ENCODE measurements around the gene SLC30A1. TPM values are rescaled to one million over a fixed set of nuclear protein-coding genes. Genes with fewer than 3 reads are reported as not detected.

The SLC30A1 gene
- total RNA-seq, 2 experiments from 2014 or later = 3.5 to 3.9 TPM

DNA sequence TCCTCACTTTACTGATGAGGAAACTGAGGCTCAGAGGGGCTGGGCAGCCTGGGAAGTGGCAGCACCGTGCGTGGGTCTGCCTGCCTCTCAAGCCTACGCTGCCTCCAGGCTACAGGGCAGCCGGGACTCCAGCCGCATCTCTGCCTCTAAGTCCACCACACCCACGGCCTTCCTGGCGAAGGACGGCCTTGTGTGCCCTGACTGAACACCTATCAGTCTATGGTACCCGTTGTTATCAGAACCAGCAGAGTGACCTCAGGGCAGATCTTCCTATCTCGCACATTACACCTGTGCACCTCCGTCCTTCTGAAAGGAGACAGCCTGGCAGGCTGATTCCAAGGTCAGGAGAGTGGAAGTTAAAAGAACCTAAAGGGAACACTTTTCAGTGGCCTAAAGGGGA lies 35.7 kb upstream of the SLC30A1 start:
- no peak for DNase-seq
- no peaks in the 10 kb centered on the region for H3K27me3 Mint-ChIP-seq
- ChIA-PET CTCF (no interaction called here), POLR2A (no interaction called here)
- no peaks in the 10 kb centered on the region for H3K4me1 Mint-ChIP-seq (ENCODE audit: low read depth)
- H3K9me3 Mint-ChIP-seq = no peaks in the 10 kb centered on the region
- H3K36me3 Mint-ChIP-seq = no peaks in the 10 kb centered on the region
- H3K27ac Mint-ChIP-seq = no peak overlapping the region
- no peak overlapping the region for H3K4me3 Mint-ChIP-seq
- intact Hi-C loops (cut with micrococcal nuclease) = no loop called here

GRCh38 chr1:211613951-211614350 lies 35.0 kb upstream of the SLC30A1 start:
- ChIA-PET POLR2A (no interaction called here), CTCF (no interaction called here)
- no peaks in the 10 kb centered on the region for H3K9me3 Mint-ChIP-seq
- intact Hi-C loops (cut with micrococcal nuclease) = no loop called here
- H3K4me3 Mint-ChIP-seq = no peak overlapping the region
- no peak for DNase-seq
- H3K36me3 Mint-ChIP-seq = no peaks in the 10 kb centered on the region
- H3K4me1 Mint-ChIP-seq (ENCODE audit: low read depth) = no peaks in the 10 kb centered on the region
- no peaks in the 10 kb centered on the region for H3K27me3 Mint-ChIP-seq
- H3K27ac Mint-ChIP-seq = no peak overlapping the region

DNA sequence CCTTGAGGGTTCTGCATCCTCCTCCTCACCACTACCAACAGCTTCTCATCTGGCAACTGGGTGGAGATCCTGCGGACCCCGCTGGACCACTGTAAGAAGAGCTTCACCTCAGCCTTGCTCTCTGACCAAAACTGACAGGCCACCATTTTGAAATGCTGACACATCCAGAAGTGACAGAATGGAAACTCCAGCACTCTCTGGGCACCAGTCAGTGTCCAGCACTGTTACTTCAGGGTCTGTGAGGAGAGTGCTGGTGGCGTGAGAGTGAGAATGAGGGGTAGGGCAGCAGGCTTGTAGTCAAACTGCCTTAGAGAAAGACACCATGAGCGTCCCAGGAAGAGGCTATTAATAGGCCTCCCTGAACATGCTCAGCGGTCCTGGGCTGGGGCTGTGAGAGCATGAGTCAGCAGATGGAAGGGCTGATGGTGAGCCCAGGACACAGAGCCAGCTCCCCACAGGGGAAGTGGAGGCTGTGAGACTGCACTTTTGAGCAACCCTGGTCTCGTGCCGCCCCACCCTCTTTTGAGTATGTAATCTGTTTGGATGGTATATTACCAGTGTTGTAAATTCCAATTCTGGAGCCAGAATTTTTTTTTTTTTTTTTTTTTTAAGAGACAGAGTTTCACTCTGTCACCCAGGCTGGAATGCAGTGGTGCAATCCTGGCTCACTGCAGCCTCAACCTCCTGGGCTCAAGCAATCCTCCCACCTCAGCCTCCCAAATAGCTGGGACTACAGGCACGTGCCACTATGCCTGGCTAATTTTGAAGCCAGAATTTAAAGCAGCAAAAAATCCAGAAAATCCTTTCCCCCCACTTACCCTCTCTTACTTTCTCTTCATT lies 34.4 kb upstream of the SLC30A1 start:
- POLR2A ChIA-PET = no interaction called here

DNA sequence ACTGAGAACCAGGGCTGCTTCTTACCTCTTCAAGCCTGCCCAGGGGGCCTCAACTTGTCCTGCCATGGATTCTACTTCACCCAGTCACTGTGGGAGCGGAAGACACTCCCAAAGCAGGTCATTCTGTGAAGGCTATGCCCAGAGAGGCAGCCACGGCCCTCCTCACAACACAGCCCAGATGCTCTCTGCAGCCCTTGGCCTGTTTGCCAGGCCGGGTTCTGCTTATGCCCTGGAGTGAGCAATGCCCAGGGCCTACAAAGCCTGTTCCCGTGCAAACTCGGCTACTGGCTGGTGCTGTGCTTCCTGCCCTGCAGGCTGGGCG lies 33.8 kb upstream of the SLC30A1 start:
- no peak overlapping the region for H3K27ac Mint-ChIP-seq
- intact Hi-C loops (cut with micrococcal nuclease) = no loop called here
- H3K27me3 Mint-ChIP-seq = peaks cover 2% of the 10 kb centered on the region
- no peak overlapping the region for H3K4me3 Mint-ChIP-seq
- H3K9me3 Mint-ChIP-seq = no peaks in the 10 kb centered on the region
- ChIA-PET POLR2A (no interaction called here), CTCF (interaction anchor here (0.9 kb wide), 1 partner anchor 98 kb away, joined by 3 read pairs; no protein-coding TSS in a partner anchor)
- H3K4me1 Mint-ChIP-seq (ENCODE audit: low read depth) = no peaks in the 10 kb centered on the region
- DNase-seq = no peak
- H3K36me3 Mint-ChIP-seq = no peaks in the 10 kb centered on the region

More for the DNA sequence above, 34.4 kb upstream of the SLC30A1 start:
- intact Hi-C loops (cut with micrococcal nuclease) = no loop called here
- no peak for DNase-seq
- CTCF ChIA-PET = no interaction called here
- no peaks in the 10 kb centered on the region for H3K9me3 Mint-ChIP-seq
- H3K4me1 Mint-ChIP-seq (ENCODE audit: low read depth) = no peaks in the 10 kb centered on the region
- no peak overlapping the region for H3K4me3 Mint-ChIP-seq
- no peaks in the 10 kb centered on the region for H3K36me3 Mint-ChIP-seq
- H3K27ac Mint-ChIP-seq = no peak overlapping the region
- H3K27me3 Mint-ChIP-seq = no peaks in the 10 kb centered on the region

GRCh38 chr1:211611818-211612217 lies 32.9 kb upstream of the SLC30A1 start:
- H3K9me3 Mint-ChIP-seq = no peaks in the 10 kb centered on the region
- H3K27ac Mint-ChIP-seq = no peak overlapping the region
- POLR2A ChIA-PET = no interaction called here
- H3K4me3 Mint-ChIP-seq = no peak overlapping the region
- no peaks in the 10 kb centered on the region for H3K36me3 Mint-ChIP-seq
- intact Hi-C loops (cut with micrococcal nuclease) = no loop called here
- H3K4me1 Mint-ChIP-seq (ENCODE audit: low read depth) = peaks cover 4% of the 10 kb centered on the region
- peaks cover 2% of the 10 kb centered on the region for H3K27me3 Mint-ChIP-seq
- DNase-seq = no peak
- CTCF ChIA-PET = interaction anchor here (0.9 kb wide), 1 partner anchor 97 kb away, joined by 3 read pairs; no protein-coding TSS in a partner anchor

GRCh38 chr1:211610779-211611556 lies 32.0 kb upstream of the SLC30A1 start:
- intact Hi-C loops (cut with micrococcal nuclease) = no loop called here
- Mint-ChIP-seq H3K9me3 (no peaks in the 10 kb centered on the region), H3K27ac (no peak overlapping the region), H3K4me3 (no peak overlapping the region), H3K27me3 (peaks cover 2% of the 10 kb centered on the region), H3K4me1 (ENCODE audit: low read depth) (peaks cover 5% of the 10 kb centered on the region), H3K36me3 (no peaks in the 10 kb centered on the region)
- ChIA-PET POLR2A (no interaction called here), CTCF (interaction anchor here (1.1 kb wide), 1 partner anchor 44 kb away, joined by 4 read pairs; no protein-coding TSS in a partner anchor)
- DNase-seq = no peak

DNA sequence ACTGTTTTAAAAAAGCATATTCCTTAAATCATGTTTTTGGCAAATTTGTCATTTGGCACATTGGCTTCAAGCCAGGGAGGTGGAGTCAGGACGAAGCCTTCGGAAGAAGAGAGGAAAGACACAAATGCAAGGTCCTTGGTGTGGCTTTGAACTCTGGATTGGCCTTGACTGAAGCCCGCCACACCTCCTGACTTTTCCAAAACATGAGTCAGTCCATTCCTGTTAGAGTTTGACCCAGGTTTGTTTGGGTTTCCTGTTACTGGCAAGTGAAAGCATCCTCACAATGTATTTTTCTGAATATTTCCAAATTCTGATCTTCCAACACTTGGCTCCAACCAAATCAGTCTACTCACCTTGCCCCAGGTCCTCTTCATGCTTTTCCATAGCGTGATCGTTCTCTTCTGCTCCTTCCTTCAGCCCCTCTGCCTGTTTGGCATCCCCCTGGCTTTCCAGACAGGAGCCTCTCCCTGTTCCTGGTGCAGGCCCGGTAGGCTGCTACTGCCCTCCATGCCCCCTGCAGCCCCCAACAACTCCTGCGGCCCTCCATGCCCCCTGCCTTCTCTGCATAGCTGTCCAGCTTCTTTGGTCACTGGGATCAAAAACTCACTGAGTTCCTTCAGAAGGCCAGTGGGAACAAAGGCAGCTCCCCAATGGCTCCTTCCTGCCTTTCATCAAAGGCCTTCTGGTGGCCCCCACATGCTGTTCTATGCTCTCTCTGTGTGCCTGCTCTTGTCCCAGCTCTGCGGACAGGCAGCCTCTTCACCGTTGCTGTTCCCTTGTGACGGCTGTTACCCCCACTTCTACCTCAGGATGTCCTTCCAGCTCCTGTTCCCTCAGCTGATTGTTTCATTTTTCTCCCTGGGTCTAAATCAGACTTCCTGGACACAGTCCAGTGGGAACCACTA lies 30.4 kb upstream of the SLC30A1 start:
- DNase-seq = no peak
- Mint-ChIP-seq H3K36me3 (no peaks in the 10 kb centered on the region), H3K27ac (no peak overlapping the region), H3K4me3 (no peak overlapping the region), H3K4me1 (ENCODE audit: low read depth) (peaks cover 9% of the 10 kb centered on the region), H3K9me3 (no peaks in the 10 kb centered on the region), H3K27me3 (peaks cover 2% of the 10 kb centered on the region)
- CTCF ChIA-PET = no interaction called here
- POLR2A ChIA-PET = no interaction called here
- intact Hi-C loops (cut with micrococcal nuclease) = no loop called here

DNA sequence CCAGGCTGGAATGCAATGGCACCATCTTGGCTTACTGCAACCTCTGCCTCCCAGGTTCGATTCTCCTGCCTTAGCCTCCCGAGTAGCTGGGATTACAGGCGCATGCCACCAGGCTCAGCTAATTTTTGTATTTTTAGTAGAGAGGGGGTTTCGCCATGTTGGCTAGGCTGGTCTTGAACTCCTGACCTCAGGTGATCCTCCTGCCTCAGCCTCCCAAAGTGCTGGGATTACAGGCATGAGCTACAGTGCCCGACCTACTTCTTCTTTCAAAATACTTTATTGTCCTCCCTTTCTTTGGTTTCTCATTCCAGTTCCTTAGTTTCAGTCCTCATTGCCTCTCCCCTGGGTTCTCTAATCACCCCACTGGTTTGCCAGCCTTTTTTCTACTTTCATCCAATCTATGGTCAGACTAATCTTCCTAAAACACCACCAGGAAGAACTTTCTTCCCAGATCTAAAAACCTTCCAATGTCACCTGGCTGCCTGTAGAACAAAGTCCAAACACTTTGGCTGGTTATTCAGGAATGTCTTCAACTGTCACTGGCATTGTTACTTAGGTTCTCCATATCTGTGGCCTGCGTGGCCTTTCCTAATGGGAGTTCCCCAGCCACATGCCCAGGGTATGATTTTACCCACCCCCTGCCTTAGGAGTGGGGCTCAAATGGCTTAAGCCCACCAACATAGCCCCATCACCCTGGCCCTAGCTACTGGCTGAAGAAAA lies 29.0 kb upstream of the SLC30A1 start:
- Mint-ChIP-seq H3K9me3 (no peaks in the 10 kb centered on the region), H3K27me3 (peaks cover 2% of the 10 kb centered on the region), H3K36me3 (no peaks in the 10 kb centered on the region), H3K4me1 (ENCODE audit: low read depth) (peaks cover 9% of the 10 kb centered on the region), H3K4me3 (no peak overlapping the region), H3K27ac (no peak overlapping the region)
- ChIA-PET CTCF (interaction anchor here (0.6 kb wide), 1 partner anchor 8 kb away, joined by 3 read pairs; no protein-coding TSS in a partner anchor), POLR2A (no interaction called here)
- intact Hi-C loops (cut with micrococcal nuclease) = loop anchor here (1.0 kb wide), 1 partner anchor 31 kb away; no protein-coding TSS in a partner anchor
- no peak for DNase-seq

DNA sequence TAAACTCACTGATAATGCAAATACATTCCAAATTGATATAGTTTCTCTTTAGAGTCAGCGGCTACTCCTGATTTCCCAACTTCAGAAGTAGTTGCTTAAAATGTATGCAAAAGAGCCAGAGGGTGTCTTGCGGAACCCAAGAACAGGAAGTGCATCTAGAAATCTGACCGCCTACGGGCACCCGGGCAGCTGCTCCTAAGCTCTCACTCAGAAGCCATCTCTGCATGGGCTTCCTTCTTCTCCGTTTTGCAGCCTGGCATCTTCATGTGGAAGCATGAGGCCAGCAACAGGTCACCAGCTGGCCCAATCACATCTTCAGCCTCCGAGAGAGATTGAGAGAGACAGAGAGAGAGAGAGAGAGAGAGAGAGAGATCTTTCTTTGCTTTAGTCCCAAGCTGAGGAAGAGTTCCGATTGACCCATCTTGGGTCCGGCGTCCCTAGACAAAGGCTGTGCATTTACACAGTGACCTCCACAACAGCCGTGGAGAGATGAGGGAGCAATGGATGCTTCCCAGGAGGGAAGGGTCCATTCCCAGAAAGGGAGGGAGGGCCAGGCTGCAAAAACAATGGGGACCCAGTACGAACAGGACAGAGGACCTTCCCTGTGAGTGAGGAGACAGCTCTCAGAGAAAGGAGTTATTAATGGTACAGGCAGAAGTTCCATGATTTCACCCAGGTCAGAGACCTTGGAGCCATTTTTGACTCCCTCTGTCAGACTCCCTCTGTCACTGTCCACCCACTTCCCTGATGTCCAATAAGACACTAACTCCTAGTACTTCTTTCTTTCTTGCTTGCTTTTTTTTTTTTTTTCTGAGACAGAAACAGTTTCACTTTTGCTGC lies 28.2 kb upstream of the SLC30A1 start:
- peaks cover 9% of the 10 kb centered on the region for H3K4me1 Mint-ChIP-seq (ENCODE audit: low read depth)
- H3K27ac Mint-ChIP-seq = peak overlapping the region; percentile 54
- CTCF ChIA-PET = interaction anchor here (0.6 to 1.4 kb wide), 3 partner anchors 8 to 28 kb away, joined by 3 to 5 read pairs (median 3); partner anchors contain the start of gene SLC30A1
- DNase-seq = peak; percentile 40
- POLR2A ChIA-PET = no interaction called here
- intact Hi-C loops (cut with micrococcal nuclease) = loop anchor here (1.0 kb wide), 1 partner anchor 30 kb away; no protein-coding TSS in a partner anchor
- H3K27me3 Mint-ChIP-seq = peaks cover 3% of the 10 kb centered on the region
- no peaks in the 10 kb centered on the region for H3K36me3 Mint-ChIP-seq
- peak overlapping the region; percentile 64 for H3K4me3 Mint-ChIP-seq
- no peaks in the 10 kb centered on the region for H3K9me3 Mint-ChIP-seq

DNA sequence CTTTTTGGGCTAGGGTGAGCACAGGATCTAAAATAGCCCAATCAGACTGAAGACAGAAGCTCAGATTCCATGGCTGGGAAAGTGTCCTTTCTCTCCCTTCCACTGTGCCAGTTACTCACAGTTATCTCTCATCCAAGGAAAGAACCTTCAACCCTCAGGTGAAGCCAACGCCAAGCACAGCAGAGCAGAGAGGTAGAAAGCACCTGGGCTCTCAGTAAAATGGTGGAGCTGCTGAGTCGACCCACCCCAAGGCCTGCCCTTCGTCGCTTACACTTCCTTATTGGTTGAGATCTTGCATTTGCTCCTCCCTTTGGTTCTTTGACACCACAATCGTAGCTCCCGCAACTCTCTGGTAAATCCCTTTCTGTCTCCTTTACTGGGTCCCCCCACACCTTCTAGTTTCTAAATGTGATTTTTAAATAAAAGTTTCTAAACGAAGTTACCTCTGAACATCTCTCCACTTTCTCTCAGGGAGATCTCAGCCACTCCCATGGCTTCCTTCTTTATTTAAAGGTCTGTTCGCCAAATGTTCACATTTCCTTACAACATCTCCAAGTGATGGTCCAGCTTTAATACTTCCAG lies 27.5 kb upstream of the SLC30A1 start:
- CTCF ChIA-PET = interaction anchor here (1.0 to 1.4 kb wide), 2 partner anchors 10 to 27 kb away, joined by 3 to 5 read pairs; partner anchors contain the start of gene SLC30A1
- POLR2A ChIA-PET = no interaction called here
- Mint-ChIP-seq H3K27ac (peak overlapping the region; percentile 54), H3K4me3 (peak overlapping the region; percentile 64), H3K9me3 (no peaks in the 10 kb centered on the region), H3K36me3 (no peaks in the 10 kb centered on the region), H3K4me1 (ENCODE audit: low read depth) (peaks cover 9% of the 10 kb centered on the region), H3K27me3 (peaks cover 3% of the 10 kb centered on the region)
- peak; percentile 33 for DNase-seq
- intact Hi-C loops (cut with micrococcal nuclease) = no loop called here

All from activated CD4-positive, alpha-beta memory T cell treated with anti-CD3 and anti-CD28 coated beads for 36 hours (primary cell).